GM18508 (cell line): ENCODE data around the gene CBARP.
A peak's percentile ranks its signal among the peaks of the same experiment; 100 is the strongest.
"Not testable (repeated sequence)": the region's sequence is repeated elsewhere in the genome, so short reads cannot be mapped to it uniquely, and the experiment has no call there.

Experiments used
- ATAC-seq: cut with Tn5 transposase; IDR thresholded peaks from one replicate; pipeline ENCODE4 v1.9.1; 2021; ENCODE audit warnings: moderate number of reproducible peaks; ENCODE audit not compliant: insufficient read depth, unreplicated experiment

The CBARP gene

DNA sequence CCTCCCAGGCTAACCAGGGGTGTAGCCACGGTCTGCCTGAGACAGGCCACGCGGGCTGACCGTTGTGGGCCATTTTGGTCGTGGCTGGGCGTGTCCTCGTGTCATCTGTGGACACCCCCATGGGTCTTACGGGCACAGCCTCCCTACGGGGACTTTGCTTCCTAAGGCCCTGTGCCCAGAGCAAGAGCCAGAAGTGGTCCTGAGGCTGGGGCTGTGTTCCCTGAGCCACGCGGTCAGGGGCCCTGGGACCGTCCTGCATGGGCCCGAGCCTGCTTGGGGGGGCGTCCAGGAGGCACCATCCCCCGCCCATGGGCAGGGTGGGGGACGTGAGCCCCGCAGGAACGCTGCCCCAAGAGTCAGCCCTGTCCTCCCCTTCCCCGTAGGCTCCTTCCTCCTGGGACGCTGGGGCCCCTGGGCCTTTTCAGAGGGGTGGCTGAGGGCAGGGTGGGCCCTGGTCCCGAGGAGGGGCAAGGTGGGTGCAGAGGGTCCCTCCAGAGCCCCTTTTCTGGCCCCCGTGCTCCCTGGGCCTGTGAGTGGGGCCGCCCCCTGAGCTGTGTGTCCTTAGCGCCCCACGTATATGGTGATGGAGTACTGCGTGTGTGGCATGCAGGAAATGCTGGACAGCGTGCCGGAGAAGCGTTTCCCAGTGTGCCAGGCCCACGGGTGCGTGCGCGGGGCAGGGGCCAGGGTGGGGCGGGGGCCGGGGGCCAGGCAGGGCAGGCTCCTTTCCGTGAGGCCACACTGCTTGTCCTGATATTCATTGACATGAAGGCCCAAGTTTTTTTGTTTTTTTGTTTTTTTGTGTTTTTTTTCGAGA is 18.8 kb downstream of the CBARP start:
- no peak for ATAC-seq

DNA sequence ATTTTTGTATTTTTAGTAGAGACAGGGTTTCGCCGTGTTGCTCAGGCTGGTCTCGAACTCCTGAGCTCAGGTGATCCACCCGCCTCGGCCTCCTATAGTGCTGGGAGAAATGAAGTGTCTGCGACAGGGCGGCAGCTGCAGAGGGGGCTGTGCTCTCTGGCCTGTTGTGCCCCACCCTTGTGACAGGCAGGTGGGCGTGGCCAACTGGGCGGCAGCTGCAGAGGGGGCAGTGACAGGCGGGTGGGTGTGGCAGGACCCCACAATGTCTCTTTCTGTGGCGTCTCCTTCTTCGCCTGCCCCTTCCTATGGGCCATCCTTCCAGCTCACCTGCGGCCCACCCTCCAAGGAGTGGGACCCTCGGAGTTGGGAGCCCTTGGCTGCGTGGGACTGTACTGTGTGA is 20.4 kb downstream of the CBARP start:
- ATAC-seq: no peak

DNA sequence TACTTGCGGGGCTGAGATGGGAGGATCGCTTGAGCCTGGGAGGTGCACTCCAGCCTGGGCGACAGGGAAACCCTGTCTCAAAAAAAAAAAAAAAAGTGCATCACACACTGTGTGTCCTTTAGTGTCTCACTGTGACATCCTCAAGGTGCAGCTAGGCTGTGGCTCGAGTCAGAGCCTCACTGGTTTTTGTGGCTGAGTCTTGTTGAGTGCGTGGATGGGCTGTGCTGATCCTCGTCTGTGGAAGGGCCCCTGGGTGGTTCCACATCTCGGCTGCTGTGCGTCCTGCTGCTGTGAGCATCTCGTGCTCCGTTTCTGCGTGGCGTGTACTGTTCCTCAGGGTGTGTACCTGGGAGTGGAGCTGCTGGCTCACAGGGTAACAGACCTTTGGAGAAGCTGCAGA is 21.0 kb downstream of the CBARP start:
- no peak for ATAC-seq

DNA sequence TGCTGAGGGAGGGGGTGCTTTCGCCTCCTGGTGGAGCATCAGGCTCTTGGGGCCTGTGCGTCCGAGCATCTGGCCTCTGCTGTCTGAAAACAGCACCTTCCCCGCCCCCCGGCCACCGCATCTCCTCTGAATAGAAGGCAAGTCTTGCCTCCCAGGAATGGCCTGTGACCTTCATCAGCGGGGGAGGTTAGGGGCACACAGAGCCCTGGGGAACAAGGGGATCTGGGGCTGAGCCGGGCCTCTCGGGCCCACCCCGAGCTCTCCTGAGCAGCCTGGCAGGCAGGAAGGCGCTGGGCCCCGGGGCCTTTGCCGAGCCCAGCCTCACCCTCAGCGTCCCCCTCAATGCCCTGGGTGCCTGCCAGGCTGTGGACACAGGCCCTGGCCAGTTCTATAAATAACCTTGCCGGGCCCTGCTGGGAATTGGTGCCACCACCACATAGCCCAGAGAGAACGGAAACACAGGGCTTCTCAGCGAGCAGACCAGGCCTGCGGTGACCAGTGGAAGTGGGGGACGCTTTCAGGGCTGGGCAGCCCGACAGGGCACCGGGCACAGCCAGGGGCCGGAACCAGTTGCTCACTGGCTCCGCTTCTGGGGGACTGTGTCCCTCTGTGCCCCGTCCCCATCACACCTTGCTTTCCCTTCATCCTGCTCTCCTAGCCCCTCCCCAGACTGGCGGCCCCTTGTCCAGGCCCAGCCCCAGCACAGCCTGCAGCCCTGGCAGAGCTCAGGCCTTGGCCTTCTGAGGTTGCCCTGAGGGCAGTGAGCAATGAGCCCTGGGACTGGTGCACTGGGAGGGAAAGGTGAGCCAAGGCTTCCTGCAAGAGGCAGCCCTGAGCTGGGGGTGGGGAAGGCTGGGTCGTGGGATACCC is 22.7 kb downstream of the CBARP start:
- no peak for ATAC-seq

DNA sequence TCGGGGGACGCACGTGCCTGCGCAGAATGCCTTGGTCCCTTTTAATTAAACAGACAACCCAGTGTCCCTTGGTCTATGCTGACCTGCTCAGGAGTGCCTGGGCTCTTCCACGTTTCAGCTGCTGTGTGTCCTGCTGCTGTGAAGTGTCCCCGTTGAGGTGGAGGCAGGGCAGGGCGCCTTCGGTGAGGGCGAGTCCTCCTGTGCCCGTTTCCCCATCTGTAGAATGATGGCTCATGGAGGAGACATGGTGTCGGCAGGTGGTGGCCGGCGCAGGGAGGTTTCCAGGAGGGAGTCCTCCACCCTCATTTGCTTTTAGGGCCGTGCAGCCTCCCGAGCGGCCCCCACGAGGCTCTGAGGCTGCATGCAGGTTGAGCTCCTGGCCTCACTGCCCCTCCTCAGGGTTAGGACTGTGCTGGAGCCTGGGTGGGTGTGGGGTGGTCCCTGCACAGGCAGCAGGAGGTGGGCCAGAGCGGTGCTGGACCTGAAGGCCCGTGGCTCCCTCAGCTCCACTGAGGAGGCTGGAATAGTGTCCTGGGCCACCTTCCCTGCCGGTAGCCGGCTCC is 23.4 kb downstream of the CBARP start:
- no peak for ATAC-seq

DNA sequence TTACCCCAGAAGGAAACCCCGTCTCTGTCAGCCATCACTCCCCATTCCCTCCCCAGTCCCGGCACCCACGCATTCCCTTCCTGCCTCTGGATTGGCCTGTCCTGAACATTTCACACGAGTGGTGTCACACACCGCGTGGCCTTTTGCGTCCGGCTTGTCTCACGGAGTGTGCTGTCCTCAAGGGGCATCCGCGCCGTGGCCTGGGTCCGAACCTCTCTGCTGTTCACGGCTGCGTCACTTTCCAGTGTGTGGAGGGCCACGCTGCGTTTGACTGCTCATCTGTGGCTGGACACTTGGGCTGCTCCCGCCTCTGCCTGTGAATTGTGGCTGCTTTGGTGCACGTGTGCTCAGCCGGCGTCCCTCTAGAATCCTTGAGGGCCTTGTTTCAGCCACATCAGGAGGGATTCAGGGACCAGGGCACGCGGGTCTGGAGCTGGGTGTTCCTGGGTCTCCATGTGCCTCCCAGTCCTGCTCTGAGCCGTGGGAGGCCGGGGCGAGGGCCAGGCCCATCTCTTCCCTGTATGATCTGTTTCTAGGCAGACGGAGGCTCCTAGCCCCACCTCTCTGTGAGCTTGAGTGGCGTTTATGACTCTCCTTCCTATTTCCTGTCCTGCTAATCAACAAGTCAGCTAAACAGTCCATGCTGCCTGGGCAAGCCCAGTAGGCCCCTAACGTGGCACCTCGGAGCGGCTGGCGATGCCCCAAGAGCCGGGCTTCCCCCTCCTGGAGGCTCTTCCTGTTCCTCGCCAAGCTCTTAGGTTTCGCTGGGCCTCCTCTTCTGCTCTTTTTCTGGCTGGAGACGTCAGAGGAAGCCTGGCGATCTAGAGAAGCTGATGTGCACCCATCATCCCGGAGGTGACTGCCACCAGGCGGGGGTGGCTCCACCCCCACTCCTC is 24.2 kb downstream of the CBARP start:
- no peak for ATAC-seq

DNA sequence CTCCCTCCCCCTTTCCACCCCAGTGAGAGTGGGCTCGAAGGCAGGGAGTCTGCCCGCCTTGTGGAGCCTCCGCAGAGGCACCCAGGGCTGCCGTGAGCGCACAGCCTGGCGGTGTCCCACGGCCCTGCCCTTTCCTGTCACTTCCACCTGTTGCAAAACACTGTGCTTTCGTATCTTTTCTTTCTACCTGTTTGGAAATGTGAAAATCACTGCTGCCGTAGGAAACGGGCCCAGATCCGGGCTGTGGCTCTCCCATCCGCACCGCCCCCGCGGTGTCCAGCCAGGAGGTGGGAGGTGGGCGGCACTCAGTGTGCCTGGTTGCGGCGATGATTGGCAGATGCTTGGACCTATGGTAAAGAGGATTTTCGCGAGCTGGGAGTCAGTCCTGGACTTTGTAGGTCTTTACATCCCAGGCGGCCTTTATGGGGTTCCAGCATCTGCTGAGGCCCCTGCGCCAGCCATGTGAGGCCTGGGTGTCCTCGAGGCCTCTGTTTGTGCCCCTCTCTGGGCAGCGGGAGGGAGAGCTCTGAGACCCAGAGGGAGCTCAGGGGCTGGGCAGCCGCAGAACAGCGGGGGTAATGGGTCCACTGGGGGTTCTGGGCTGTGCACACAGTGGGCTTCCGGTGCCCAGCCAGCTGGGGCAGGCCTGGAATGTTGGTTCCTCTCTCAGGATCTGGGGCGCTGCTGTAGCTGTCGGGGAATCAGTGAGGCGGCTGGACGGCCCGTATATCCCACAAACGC is 26.1 kb downstream of the CBARP start:
- no peak for ATAC-seq

DNA sequence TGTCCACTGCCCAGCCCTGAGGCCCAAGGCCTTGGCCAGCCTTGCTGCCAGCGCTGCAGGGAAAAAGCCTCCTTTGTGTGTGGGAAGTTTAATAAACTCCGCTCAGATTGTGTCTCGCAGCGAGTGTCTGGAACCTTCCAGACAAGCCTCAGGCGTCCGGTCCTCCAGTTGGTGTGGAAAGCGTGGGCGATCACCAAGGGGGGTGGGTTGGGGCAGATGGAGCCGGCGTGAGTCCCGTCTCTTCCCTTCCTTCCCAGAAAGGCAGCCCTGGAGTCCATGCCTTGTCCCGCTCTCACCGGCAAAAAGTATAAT is 27.6 kb downstream of the CBARP start:
- no peak for ATAC-seq

DNA sequence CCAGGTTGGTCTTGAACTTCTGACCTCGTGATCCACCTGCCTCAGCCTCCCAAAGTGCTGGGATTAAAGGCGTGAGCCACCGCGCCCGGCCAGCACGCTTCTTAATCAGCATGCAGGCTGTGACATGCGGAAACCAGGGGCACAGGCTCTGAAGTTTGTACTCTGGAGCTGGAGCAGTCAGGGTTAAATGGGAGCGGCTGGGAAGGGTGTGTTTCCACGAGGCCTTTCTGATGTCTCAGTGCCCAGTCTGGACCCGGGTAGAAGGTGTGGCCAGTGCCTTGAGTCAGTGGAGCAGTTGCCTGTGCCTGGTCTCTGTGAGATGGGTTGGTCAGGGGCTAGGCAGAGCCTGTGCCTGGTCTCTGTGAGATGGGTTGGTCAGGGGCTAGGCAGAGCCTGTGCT is 29.0 kb downstream of the CBARP start:
- ATAC-seq: not testable (repeated sequence)

DNA sequence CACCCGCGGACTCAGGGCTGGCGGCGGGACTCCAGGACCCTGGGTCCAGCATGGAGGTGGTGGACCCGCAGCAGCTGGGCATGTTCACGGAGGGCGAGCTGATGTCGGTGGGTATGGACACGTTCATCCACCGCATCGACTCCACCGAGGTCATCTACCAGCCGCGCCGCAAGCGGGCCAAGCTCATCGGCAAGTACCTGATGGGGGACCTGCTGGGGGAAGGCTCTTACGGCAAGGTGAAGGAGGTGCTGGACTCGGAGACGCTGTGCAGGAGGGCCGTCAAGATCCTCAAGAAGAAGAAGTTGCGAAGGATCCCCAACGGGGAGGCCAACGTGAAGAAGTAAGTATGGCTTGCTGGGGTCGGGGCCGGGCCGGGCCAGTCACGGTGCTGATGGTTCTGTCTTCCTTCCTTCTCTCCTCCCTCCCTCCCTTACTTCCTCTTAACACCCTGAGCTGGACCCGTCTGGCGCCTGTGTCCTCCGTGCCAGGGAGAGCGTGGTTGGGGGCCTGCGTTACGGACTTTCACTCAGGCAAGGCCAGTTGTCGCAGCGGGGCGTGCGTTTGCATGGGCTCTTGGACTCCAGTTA is 30.8 kb downstream of the CBARP start:
- no peak for ATAC-seq

DNA sequence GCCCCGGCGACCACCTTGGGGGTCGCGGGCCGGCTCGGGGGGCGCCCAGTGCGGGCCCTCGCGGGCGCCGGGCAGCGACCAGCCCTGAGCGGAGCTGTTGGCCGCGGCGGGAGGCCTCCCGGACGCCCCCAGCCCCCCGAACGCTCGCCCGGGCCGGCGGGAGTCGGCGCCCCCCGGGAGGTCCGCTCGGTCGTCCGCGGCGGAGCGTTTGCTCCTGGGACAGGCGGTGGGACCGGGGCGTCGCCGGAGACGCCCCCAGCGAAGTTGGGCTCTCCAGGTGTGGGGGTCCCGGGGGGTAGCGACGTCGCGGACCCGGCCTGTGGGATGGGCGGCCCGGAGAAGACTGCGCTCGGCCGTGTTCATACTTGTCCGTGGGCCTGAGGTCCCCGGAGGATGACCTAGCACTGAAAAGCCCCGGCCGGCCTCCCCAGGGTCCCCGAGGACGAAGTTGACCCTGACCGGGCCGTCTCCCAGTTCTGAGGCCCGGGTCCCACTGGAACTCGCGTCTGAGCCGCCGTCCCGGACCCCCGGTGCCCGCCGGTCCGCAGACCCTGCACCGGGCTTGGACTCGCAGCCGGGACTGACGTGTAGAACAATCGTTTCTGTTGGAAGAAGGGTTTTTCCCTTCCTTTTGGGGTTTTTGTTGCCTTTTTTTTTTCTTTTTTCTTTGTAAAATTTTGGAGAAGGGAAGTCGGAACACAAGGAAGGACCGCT is 31.5 kb downstream of the CBARP start:
- ATAC-seq: no peak

DNA sequence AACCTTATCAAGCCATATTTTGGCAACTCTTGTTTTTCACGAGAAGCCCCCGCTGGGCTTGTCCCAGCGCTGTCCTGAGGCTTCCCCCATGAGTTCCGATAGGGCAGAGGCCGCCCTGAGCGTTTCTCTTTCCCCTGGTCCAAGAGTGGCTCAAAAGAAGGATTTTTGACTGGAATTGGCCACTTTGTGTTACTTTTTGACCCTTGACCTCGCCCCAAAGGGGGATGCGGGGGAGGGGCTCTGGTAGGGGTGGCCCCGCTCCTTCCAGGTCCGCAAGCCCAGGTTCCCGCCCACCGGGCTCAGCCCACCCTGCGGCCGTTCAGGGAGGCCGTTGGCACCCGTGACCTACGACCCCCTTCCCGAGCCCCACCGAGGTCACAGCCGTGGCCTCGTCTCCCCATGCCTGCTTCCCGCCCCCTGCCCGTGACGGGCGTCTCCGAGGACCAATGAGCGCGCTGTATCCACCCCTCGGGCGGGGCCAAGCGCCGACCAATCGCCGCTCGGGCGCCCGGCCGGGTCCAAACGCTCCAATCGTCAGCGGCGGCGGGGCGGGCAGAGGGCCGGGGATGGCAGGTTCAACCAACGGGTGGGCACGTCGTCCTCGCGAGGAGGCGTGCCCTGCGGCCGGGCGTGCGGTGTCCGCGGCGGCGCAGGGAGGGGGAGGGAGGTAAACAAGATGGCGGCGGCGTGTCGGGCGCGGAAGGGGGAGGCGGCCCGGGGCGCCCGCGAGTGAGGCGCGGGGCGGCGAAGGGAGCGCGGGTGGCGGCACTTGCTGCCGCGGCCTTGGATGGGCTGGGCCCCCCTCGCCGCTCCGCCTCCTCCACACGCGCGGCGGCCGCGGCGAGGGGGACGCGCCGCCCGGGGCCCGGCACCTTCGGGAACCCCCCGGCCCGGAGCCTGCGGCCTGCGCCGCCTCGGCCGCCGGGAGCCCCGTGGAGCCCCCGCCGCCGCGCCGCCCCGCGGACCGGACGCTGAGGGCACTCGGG is 32.4 kb downstream of the CBARP start, which contains the start of gene STK11:
Gene STK11, plus strand, starts transcription at position 665 of the 986 bp plus-strand sequence. CDS start 1,136 bp downstream, outside the sequence.
- ATAC-seq: peak; percentile 53

DNA sequence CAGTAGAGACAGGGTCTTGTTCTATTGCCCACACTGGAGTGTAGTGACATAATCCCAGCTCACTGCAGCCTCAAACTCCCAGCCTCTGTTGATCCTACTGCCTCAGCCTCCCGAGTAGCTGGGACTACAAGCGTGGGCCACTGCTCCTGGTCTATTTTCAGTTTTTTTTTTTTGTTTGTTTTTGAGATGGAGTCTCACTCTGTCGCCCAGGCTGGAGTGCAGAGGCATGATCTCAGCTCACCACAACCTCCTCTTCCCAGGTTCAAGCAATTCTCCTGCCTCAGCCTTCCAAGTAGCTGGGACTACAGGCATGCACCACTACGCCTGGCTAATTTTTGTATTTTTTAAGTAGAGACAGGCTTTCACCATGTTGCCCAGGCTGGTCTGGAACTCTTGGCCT is 37.2 kb downstream of the CBARP start:
- not testable (repeated sequence) for ATAC-seq

DNA sequence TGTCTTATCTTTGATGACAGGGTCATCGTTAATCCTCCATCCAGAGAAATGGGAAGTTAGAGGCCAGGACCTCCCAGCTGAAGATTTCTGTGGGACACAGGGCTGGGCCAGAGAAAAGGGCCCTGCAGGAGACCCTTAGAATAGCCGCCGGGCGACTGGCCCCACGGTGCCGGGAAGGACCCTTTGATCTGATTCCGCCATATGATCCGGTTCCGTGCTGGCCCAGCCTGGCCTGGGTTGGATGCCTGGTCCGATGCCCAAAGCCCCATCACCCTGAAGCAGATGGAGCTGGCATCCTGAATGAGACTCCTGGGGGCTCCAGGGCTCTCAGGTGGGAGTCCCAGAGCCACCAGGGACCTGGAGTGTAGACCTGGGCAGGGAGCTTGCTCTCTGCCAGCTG is 38.3 kb downstream of the CBARP start:
- ATAC-seq: no peak

DNA sequence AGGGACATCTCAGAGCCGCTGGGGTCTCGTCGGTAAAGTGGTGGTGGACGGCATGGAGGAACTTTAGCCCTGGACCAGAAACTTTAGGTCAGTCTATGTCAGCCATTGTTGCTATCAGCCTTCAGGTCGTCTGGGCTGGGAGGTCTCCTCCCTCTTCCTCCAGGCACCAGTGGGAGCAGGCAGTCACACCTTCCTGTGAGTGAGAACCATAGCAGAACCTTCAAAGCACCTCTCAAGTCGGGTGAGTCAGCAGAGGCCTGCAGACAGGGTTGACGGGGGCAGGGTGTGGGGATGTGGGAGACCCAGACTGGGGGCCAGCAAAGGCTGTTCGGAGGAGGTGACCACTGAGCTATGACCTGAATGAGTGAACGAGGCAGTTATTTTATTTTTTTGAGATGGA is 48.4 kb downstream of the CBARP start:
- no peak for ATAC-seq

DNA sequence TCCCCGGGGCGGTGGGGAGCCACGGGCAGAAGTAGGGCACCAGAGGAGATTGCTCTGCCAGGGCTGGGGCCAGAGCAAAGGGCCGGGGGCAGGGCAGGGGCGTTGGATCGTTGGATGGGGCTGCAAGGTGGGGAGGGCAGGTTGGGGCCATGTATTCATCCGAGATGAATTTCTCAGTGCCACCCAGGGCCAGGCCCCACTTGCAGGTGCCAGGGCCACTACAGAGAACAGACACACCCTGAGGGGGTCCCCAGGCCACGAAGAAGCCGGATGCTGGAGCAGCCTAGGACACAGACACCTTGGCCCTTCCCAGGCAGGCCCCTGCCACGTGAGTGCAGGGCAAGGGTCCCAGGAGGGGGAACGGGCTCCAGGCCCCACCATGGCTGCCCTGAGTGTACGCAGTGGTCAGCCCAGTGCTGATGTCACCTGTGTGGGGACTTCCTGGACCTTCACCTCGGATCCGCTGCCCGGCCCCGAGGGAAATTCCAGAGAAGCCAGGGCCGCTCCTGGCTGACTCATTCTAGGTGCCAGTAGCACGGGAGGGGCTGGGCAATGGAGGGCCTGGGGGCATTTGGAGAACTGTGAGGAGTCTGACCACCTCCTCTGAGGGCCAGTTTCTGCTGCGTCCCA is 54.1 kb downstream of the CBARP start:
- ATAC-seq: no peak

DNA sequence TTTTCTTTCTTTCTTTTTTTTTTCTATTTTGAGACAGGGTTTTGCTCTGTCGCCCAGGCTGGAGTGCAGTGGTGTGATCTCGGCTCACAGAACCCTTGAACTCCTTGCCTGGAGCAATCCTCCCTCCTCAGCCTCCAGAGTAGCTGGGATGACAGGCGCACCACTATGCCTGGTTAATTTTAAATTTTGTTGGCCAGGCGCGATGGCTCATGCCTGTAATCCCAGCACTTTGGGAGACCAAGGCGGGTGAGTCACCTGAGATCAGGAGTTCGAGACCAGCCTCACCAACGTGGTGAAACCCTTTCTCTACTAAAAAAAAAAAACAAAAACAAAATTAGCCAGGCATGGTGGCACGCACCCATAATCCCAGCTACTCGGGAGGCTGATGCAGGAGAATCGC is 55.1 kb downstream of the CBARP start:
- no peak for ATAC-seq
